A204.1 (cell line): ENCODE measurements around the gene DOCK2.
"Not testable (repeated sequence)": the region's sequence is repeated elsewhere in the genome, so short reads cannot be mapped to it uniquely, and the experiment has no call there.

Experiments used
- FAIRE-seq: peaks from 2 replicates; lab custom pipeline; 2012; peaks lifted over from hg19 to GRCh38; lab: Jason Lieb, UNC

DOCK2 gene

GRCh38 chr5:169796731-169797130 is 159.7 kb downstream of the DOCK2 start:
- no peak for FAIRE-seq

GRCh38 chr5:169797577-169797976 is 160.5 kb downstream of the DOCK2 start:
- no peak for FAIRE-seq

- FAIRE-seq: no peak
Observed at GRCh38 chr5:169798438-169798837, 161.4 kb downstream of the DOCK2 start.

- no peak for FAIRE-seq
Observed at GRCh38 chr5:169798906-169799660, 162.0 kb downstream of the DOCK2 start.

- no peak for FAIRE-seq
Observed at GRCh38 chr5:169801324-169801777, 164.3 kb downstream of the DOCK2 start.

GRCh38 chr5:169801781-169802180 is 164.7 kb downstream of the DOCK2 start:
- FAIRE-seq: no peak

GRCh38 chr5:169803077-169803981 is 166.3 kb downstream of the DOCK2 start:
- FAIRE-seq: no peak

- FAIRE-seq: no peak
Observed at GRCh38 chr5:169804861-169805260, 167.8 kb downstream of the DOCK2 start.

GRCh38 chr5:169805527-169805934 is 168.5 kb downstream of the DOCK2 start:
- no peak for FAIRE-seq

GRCh38 chr5:169805937-169806700 is 169.0 kb downstream of the DOCK2 start:
- FAIRE-seq: no peak

GRCh38 chr5:169808118-169808581 is 171.1 kb downstream of the DOCK2 start:
- no peak for FAIRE-seq

- FAIRE-seq: not testable (repeated sequence)
Observed at GRCh38 chr5:169808880-169809279, 171.8 kb downstream of the DOCK2 start.

- FAIRE-seq: no peak
Observed at GRCh38 chr5:169809281-169809680, 172.2 kb downstream of the DOCK2 start.

- no peak for FAIRE-seq
Observed at GRCh38 chr5:169810524-169810923, 173.4 kb downstream of the DOCK2 start.

GRCh38 chr5:169811023-169811422 is 173.9 kb downstream of the DOCK2 start:
- FAIRE-seq: no peak

GRCh38 chr5:169811680-169812079 is 174.6 kb downstream of the DOCK2 start:
- no peak for FAIRE-seq

GRCh38 chr5:169812786-169813185 is 175.7 kb downstream of the DOCK2 start:
- FAIRE-seq: no peak

GRCh38 chr5:169814045-169814444 is 177.0 kb downstream of the DOCK2 start:
- no peak for FAIRE-seq

GRCh38 chr5:169814522-169814921 is 177.4 kb downstream of the DOCK2 start:
- no peak for FAIRE-seq

- no peak for FAIRE-seq
Observed at GRCh38 chr5:169817031-169817430, 180.0 kb downstream of the DOCK2 start.

- no peak for FAIRE-seq
Observed at GRCh38 chr5:169826618-169827017, 189.5 kb downstream of the DOCK2 start.

GRCh38 chr5:169827769-169828168 is 190.7 kb downstream of the DOCK2 start:
- no peak for FAIRE-seq
